HCT116 (cell line): Measurements from ENCODE around the gene MBP.

Source experiments
- CBX3 ChIP-seq: IDR thresholded peaks from 2 replicates; pipeline ENCODE4 v1.6.1; 2012; ENCODE audit warnings: low read depth
- CTCF ChIP-seq, 3 experiments: fragments of 200-600 bp in 1 of 3; sonication (generic) in 1 of 3; IDR thresholded peaks in 2 of 3; conservative IDR thresholded peaks in 1 of 3; 2 replicates each; pipeline ENCODE4 v1.5.1; 2012 to 2017; ENCODE audit warnings: low read depth in 2 of 3, low read length in 2 of 3, antibody characterized with exemption in 1 of 3, borderline replicate concordance in 1 of 3, control low read depth in 1 of 3, mild to moderate bottlenecking in 1 of 3, mixed read lengths in 1 of 3, mixed run types in 1 of 3, moderate library complexity in 1 of 3; ENCODE audit not compliant: insufficient read depth in 1 of 3
- EZH2 ChIP-seq: fragments of 200-600 bp; sonication (generic); IDR thresholded peaks from 2 replicates; pipeline ENCODE4 v1.6.1; 2017; ENCODE audit warnings: antibody characterized with exemption, mixed run types
- FOSL1 ChIP-seq: IDR thresholded peaks from 2 replicates; pipeline ENCODE4 v1.6.1; 2012; ENCODE audit warnings: low read depth
- JUND ChIP-seq: IDR thresholded peaks from 2 replicates; pipeline ENCODE4 v1.6.1; 2012
- POLR2A ChIP-seq: IDR thresholded peaks from 2 replicates; pipeline ENCODE4 v1.7.0; 2011; ENCODE audit warnings: borderline replicate concordance; ENCODE audit not compliant: insufficient read depth, insufficient read length; ENCODE audit errors: extremely low read depth
- POLR2AphosphoS5 ChIP-seq: IDR thresholded peaks from 2 replicates; pipeline ENCODE4 v1.6.1; 2011; ENCODE audit warnings: mild to moderate bottlenecking, low read depth, low read length, moderate library complexity
- SIN3A ChIP-seq: IDR thresholded peaks from 2 replicates; pipeline ENCODE4 v1.6.1; 2012; ENCODE audit warnings: low read depth
- SP1 ChIP-seq: IDR thresholded peaks from 2 replicates; pipeline ENCODE4 v1.6.1; 2012; ENCODE audit warnings: low read depth
- SRF ChIP-seq: IDR thresholded peaks from 2 replicates; pipeline ENCODE4 v1.6.1; 2012; ENCODE audit warnings: low read depth
- YY1 ChIP-seq: IDR thresholded peaks from 2 replicates; pipeline ENCODE4 v1.6.1; 2011; ENCODE audit warnings: low read length, low read depth, moderate library complexity, mild to moderate bottlenecking; ENCODE audit not compliant: insufficient replicate concordance; ENCODE audit errors: extremely low read depth
- ZFX ChIP-seq: fragments of 450-650 bp; IDR thresholded peaks from 2 replicates; pipeline ENCODE4 v1.6.1; 2017
- TF ChIP-seq, protein P1 (sequence below): IDR thresholded peaks from 2 replicates; pipeline ENCODE4 v1.6.1; 2012

- no peak for TF ChIP-seq CTCF (IDR thresholded peaks at IDR 0.05 in 2 of 3, conservative IDR thresholded peaks at IDR 0.05 in 1 of 3; ENCODE audit: borderline replicate concordance in 1 of 3, insufficient read depth in 1 of 3, low read depth in 2 of 3, low read length in 2 of 3)
- no peak for TF ChIP-seq SP1
- TF ChIP-seq ZFX: no peak
- no peak for TF ChIP-seq POLR2AphosphoS5
- no peak for TF ChIP-seq YY1
- no peak for TF ChIP-seq POLR2A
- no peak for TF ChIP-seq JUND
- TF ChIP-seq SIN3A: no peak
- TF ChIP-seq SRF: no peak
- TF ChIP-seq EZH2: no peak
- TF ChIP-seq CBX3: no peak
- TF ChIP-seq, protein P1, sequence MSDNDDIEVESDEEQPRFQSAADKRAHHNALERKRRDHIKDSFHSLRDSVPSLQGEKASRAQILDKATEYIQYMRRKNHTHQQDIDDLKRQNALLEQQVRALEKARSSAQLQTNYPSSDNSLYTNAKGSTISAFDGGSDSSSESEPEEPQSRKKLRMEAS: no peak
- TF ChIP-seq FOSL1: no peak
Measured at GRCh38 chr18:76994086-76994654, 138.4 kb downstream of the MBP start.
